ENCODE results near the gene TTLL11. TPM values are rescaled to one million over a fixed set of nuclear protein-coding genes. Genes with fewer than 3 reads are reported as not detected.

The TTLL11 gene
- total RNA-seq, 2 experiments from 2014 or later = 3.3 to 6.9 TPM

DNA sequence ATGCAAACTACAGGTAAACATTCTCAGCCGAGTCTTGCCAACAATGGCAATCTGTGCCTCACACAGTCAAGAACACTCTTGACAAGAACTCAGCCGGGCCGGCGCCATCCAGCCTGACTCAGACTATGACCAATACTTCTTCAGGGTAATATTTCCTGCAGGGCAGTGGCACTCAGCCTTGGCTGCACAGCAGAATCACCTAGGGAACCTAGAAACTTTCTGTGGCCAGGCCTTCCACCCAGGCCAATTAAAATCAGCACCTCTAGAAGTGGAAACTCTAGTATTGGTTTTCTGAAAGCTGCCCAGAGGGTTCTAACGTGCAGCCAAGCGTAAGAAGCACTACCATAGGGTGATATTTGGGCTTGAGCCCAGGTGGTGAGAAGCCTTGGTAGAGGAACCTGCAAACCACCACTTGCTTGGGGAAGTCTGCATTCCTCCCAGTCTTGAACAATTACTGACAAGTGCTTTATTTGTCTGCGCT is 120.6 kb downstream of the TTLL11 start:
- no peaks in the 10 kb centered on the region for H3K9me2 ChIP-seq (ENCODE audit: insufficient read depth, low read length)
- no peaks in the 10 kb centered on the region for H3K9me3 ChIP-seq (ENCODE audit: low read length)
- H4K20me1 ChIP-seq (ENCODE audit: insufficient read depth, low read length) = no peaks in the 10 kb centered on the region
- ChIA-PET POLR2A (interaction anchor here (0.6 to 1.4 kb wide), 5 partner anchors 9 to 33 kb away, joined by 3 to 8 read pairs (median 4); no protein-coding TSS in a partner anchor), CTCF (ENCODE audit: unreplicated experiment) (no interaction called here)
- no peaks in the 10 kb centered on the region for H3K79me2 ChIP-seq (ENCODE audit: insufficient read depth, low read depth, low read length)
- no peak for TF ChIP-seq EZH2phosphoT487 (IDR thresholded peaks at IDR 0.05; ENCODE audit: borderline replicate concordance, low read depth, low read length)
- TF ChIP-seq, protein P1, sequence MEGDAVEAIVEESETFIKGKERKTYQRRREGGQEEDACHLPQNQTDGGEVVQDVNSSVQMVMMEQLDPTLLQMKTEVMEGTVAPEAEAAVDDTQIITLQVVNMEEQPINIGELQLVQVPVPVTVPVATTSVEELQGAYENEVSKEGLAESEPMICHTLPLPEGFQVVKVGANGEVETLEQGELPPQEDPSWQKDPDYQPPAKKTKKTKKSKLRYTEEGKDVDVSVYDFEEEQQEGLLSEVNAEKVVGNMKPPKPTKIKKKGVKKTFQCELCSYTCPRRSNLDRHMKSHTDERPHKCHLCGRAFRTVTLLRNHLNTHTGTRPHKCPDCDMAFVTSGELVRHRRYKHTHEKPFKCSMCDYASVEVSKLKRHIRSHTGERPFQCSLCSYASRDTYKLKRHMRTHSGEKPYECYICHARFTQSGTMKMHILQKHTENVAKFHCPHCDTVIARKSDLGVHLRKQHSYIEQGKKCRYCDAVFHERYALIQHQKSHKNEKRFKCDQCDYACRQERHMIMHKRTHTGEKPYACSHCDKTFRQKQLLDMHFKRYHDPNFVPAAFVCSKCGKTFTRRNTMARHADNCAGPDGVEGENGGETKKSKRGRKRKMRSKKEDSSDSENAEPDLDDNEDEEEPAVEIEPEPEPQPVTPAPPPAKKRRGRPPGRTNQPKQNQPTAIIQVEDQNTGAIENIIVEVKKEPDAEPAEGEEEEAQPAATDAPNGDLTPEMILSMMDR (conservative IDR thresholded peaks at IDR 0.05; ENCODE audit: low read length) = no peak
- peak overlapping the region; percentile 96 for H3K27ac ChIP-seq (ENCODE audit: low read depth, low read length, poor library complexity, severe bottlenecking)
- peak overlapping the region; percentile 61 for H3K4me3 ChIP-seq (ENCODE audit: low read depth, low read length, poor library complexity, severe bottlenecking)
- no TSS peak for BruUV-seq (replicated peaks)
- peak overlapping the region; percentile 82 for H3K4me2 ChIP-seq (ENCODE audit: low read length)
- peak; percentile 95 for DNase-seq (ENCODE audit: low spot score)
- peak overlapping the region; percentile 33; the same call in 1 of the 2 replicates for H2AFZ ChIP-seq (ENCODE audit: low read length)
- H3K36me3 ChIP-seq (ENCODE audit: insufficient read depth, low read length) = no peaks in the 10 kb centered on the region
- peaks cover 72% of the 10 kb centered on the region for H3K4me1 ChIP-seq (ENCODE audit: insufficient read depth, low read length, poor library complexity, severe bottlenecking)
- intact Hi-C loops (cut with micrococcal nuclease; ENCODE audit: unreplicated experiment) = loop anchor here (1.0 kb wide), 1 partner anchor 29 kb away; no protein-coding TSS in a partner anchor

- no peak for TF ChIP-seq EZH2phosphoT487 (IDR thresholded peaks at IDR 0.05; ENCODE audit: borderline replicate concordance, low read depth, low read length)
- TF ChIP-seq, protein P1 (conservative IDR thresholded peaks at IDR 0.05; ENCODE audit: low read length) = no peak
- DNase-seq (ENCODE audit: low spot score) = no peak
- H3K79me2 ChIP-seq (ENCODE audit: insufficient read depth, low read depth, low read length) = no peaks in the 10 kb centered on the region
- peaks cover 39% of the 10 kb centered on the region for H3K4me1 ChIP-seq (ENCODE audit: insufficient read depth, low read length, poor library complexity, severe bottlenecking)
- no peak overlapping the region for H3K27ac ChIP-seq (ENCODE audit: low read depth, low read length, poor library complexity, severe bottlenecking)
- intact Hi-C loops (cut with micrococcal nuclease; ENCODE audit: unreplicated experiment) = no loop called here
- no peak overlapping the region for H3K4me3 ChIP-seq (ENCODE audit: low read depth, low read length, poor library complexity, severe bottlenecking)
- H2AFZ ChIP-seq (ENCODE audit: low read length) = no peak overlapping the region
- H4K20me1 ChIP-seq (ENCODE audit: insufficient read depth, low read length) = no peaks in the 10 kb centered on the region
- no peaks in the 10 kb centered on the region for H3K9me2 ChIP-seq (ENCODE audit: insufficient read depth, low read length)
- no TSS peak for BruUV-seq (replicated peaks)
- no peaks in the 10 kb centered on the region for H3K9me3 ChIP-seq (ENCODE audit: low read length)
- H3K36me3 ChIP-seq (ENCODE audit: insufficient read depth, low read length) = no peaks in the 10 kb centered on the region
- CTCF ChIA-PET (ENCODE audit: unreplicated experiment) = interaction anchor here (0.5 kb wide), 1 partner anchor 37 kb away, joined by 3 read pairs; no protein-coding TSS in a partner anchor
- no peak overlapping the region for H3K4me2 ChIP-seq (ENCODE audit: low read length)
- POLR2A ChIA-PET = interaction anchor here (0.6 to 3.5 kb wide), 4 partner anchors 13 to 22 kb away, joined by 3 to 29 read pairs (median 4); no protein-coding TSS in a partner anchor
These were observed 125.1 kb downstream of the TTLL11 start for GRCh38 chr9:121968056-121968455.

DNA sequence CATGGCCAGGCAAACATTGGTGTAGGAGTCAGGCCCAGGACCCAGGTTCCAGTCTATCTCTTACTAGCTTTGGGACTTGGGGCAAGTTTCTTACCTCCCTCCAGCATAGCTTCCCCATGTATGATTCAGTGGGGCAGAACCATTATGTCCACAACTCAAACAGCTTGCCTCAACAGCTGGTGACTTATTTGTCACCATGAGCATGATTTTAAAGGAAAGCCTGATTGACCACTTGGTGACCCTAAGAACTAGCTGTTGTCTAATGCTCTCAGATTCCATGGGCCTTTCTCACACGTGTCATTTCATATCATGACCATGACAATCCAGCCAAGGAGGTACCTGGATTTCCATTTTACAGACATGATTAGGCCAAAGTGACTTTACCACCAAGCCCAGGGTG is 126.4 kb downstream of the TTLL11 start:
- Histone ChIP-seq H3K9me2 (ENCODE audit: insufficient read depth, low read length) (no peaks in the 10 kb centered on the region), H2AFZ (ENCODE audit: low read length) (no peak overlapping the region)

More for the DNA sequence above, 126.4 kb downstream of the TTLL11 start:
- Histone ChIP-seq H3K27ac (ENCODE audit: low read depth, low read length, poor library complexity, severe bottlenecking) (no peak overlapping the region), H3K9me3 (ENCODE audit: low read length) (no peaks in the 10 kb centered on the region), H3K79me2 (ENCODE audit: insufficient read depth, low read depth, low read length) (no peaks in the 10 kb centered on the region), H3K4me3 (ENCODE audit: low read depth, low read length, poor library complexity, severe bottlenecking) (no peak overlapping the region), H3K36me3 (ENCODE audit: insufficient read depth, low read length) (no peaks in the 10 kb centered on the region), H3K4me2 (ENCODE audit: low read length) (no peak overlapping the region), H3K4me1 (ENCODE audit: insufficient read depth, low read length, poor library complexity, severe bottlenecking) (peaks cover 33% of the 10 kb centered on the region), H4K20me1 (ENCODE audit: insufficient read depth, low read length) (no peaks in the 10 kb centered on the region)
- BruUV-seq (replicated peaks) = no TSS peak
- intact Hi-C loops (cut with micrococcal nuclease; ENCODE audit: unreplicated experiment) = no loop called here
- no peak for TF ChIP-seq EZH2phosphoT487 (IDR thresholded peaks at IDR 0.05; ENCODE audit: borderline replicate concordance, low read depth, low read length)
- TF ChIP-seq, protein P1 (conservative IDR thresholded peaks at IDR 0.05; ENCODE audit: low read length) = no peak
- CTCF ChIA-PET (ENCODE audit: unreplicated experiment) = no interaction called here
- POLR2A ChIA-PET = interaction anchor here (1.2 to 1.9 kb wide), 3 partner anchors 12 to 18 kb away, joined by 3 to 4 read pairs (median 3); no protein-coding TSS in a partner anchor
- DNase-seq (ENCODE audit: low spot score) = no peak
